ENCODE results near the gene CYTH1.

The CYTH1 gene

GRCh38 chr17:78767806-78768205 is 14.3 kb downstream of the CYTH1 start:
- peaks cover 3% of the 10 kb centered on the region; the same call in 1 of the 2 replicates for H3K27me3 ChIP-seq (ENCODE audit: insufficient read depth, low read length)
- H3K9ac ChIP-seq (ENCODE audit: low read length): no peak overlapping the region
- no peaks in the 10 kb centered on the region for H3K4me1 ChIP-seq (ENCODE audit: insufficient read depth, low read length, severe bottlenecking)
- no peaks in the 10 kb centered on the region for H3K9me3 ChIP-seq (ENCODE audit: low read length)
- H3K4me3 ChIP-seq (ENCODE audit: low read depth, low read length, poor library complexity, severe bottlenecking): no peak overlapping the region
- no peak overlapping the region for H2AFZ ChIP-seq (ENCODE audit: low read length)
- no peaks in the 10 kb centered on the region for H3F3A ChIP-seq (ENCODE audit: insufficient read depth, low read length)
- H3K79me2 ChIP-seq (ENCODE audit: insufficient read depth, low read length): no peaks in the 10 kb centered on the region
- H4K20me1 ChIP-seq (ENCODE audit: insufficient read depth, low read length): no peaks in the 10 kb centered on the region
- no peak overlapping the region for H3K27ac ChIP-seq (ENCODE audit: low read depth, low read length, poor library complexity, severe bottlenecking)
- no peaks in the 10 kb centered on the region for H3K9me2 ChIP-seq (ENCODE audit: low read depth, low read length)
- H3K4me2 ChIP-seq (ENCODE audit: low read length): no peak overlapping the region
- no peak for TF ChIP-seq EZH2 (IDR thresholded peaks at IDR 0.05; ENCODE audit: borderline replicate concordance, low read length)
- no peak for TF ChIP-seq CTCF (IDR thresholded peaks at IDR 0.05; ENCODE audit: low read length)
- no peaks in the 10 kb centered on the region for H3K36me3 ChIP-seq (ENCODE audit: insufficient read depth, low read length)

GRCh38 chr17:78766743-78767294 is 15.3 kb downstream of the CYTH1 start:
- Histone ChIP-seq H3K9me3 (ENCODE audit: low read length) (no peaks in the 10 kb centered on the region), H3K79me2 (ENCODE audit: insufficient read depth, low read length) (no peaks in the 10 kb centered on the region), H3K27ac (ENCODE audit: low read depth, low read length, poor library complexity, severe bottlenecking) (no peak overlapping the region), H4K20me1 (ENCODE audit: insufficient read depth, low read length) (no peaks in the 10 kb centered on the region), H3K4me3 (ENCODE audit: low read depth, low read length, poor library complexity, severe bottlenecking) (no peak overlapping the region), H3F3A (ENCODE audit: insufficient read depth, low read length) (no peaks in the 10 kb centered on the region), H3K4me2 (ENCODE audit: low read length) (no peak overlapping the region), H3K27me3 (ENCODE audit: insufficient read depth, low read length) (peaks cover 3% of the 10 kb centered on the region; the same call in 1 of the 2 replicates), H2AFZ (ENCODE audit: low read length) (no peak overlapping the region), H3K9ac (ENCODE audit: low read length) (no peak overlapping the region), H3K4me1 (ENCODE audit: insufficient read depth, low read length, severe bottlenecking) (no peaks in the 10 kb centered on the region), H3K36me3 (ENCODE audit: insufficient read depth, low read length) (no peaks in the 10 kb centered on the region), H3K9me2 (ENCODE audit: low read depth, low read length) (no peaks in the 10 kb centered on the region)
- TF ChIP-seq EZH2 (IDR thresholded peaks at IDR 0.05; ENCODE audit: borderline replicate concordance, low read length) (no peak), CTCF (IDR thresholded peaks at IDR 0.05; ENCODE audit: low read length) (no peak)

- Histone ChIP-seq H3K4me2 (ENCODE audit: low read length) (no peak overlapping the region), H3K36me3 (ENCODE audit: insufficient read depth, low read length) (no peaks in the 10 kb centered on the region), H3K79me2 (ENCODE audit: insufficient read depth, low read length) (no peaks in the 10 kb centered on the region), H3K4me1 (ENCODE audit: insufficient read depth, low read length, severe bottlenecking) (no peaks in the 10 kb centered on the region), H3K27me3 (ENCODE audit: insufficient read depth, low read length) (peaks cover 3% of the 10 kb centered on the region; the same call in 1 of the 2 replicates), H3K27ac (ENCODE audit: low read depth, low read length, poor library complexity, severe bottlenecking) (no peak overlapping the region), H3K9me3 (ENCODE audit: low read length) (no peaks in the 10 kb centered on the region), H3K4me3 (ENCODE audit: low read depth, low read length, poor library complexity, severe bottlenecking) (no peak overlapping the region), H3K9me2 (ENCODE audit: low read depth, low read length) (no peaks in the 10 kb centered on the region), H3F3A (ENCODE audit: insufficient read depth, low read length) (no peaks in the 10 kb centered on the region), H3K9ac (ENCODE audit: low read length) (no peak overlapping the region), H2AFZ (ENCODE audit: low read length) (no peak overlapping the region), H4K20me1 (ENCODE audit: insufficient read depth, low read length) (no peaks in the 10 kb centered on the region)
- TF ChIP-seq EZH2 (IDR thresholded peaks at IDR 0.05; ENCODE audit: borderline replicate concordance, low read length) (no peak), CTCF (IDR thresholded peaks at IDR 0.05; ENCODE audit: low read length) (no peak)
Observed at GRCh38 chr17:78766225-78766624, 15.8 kb downstream of the CYTH1 start.
